ENCODE data around the gene EOGT.

EOGT gene

GRCh38 chr3:69013253-69014021 is at the start of gene EOGT:
EOGT (minus strand) TSS chr3:69013684; CDS start chr3:69009846, 3,838 bp downstream.
- DNase-seq (ENCODE audit: low spot score), result peak; percentile 94
- TF ChIP-seq CTCF (IDR thresholded peaks at IDR 0.05; ENCODE audit: extremely low read depth, missing control alignments), result peak; percentile 77

DNA sequence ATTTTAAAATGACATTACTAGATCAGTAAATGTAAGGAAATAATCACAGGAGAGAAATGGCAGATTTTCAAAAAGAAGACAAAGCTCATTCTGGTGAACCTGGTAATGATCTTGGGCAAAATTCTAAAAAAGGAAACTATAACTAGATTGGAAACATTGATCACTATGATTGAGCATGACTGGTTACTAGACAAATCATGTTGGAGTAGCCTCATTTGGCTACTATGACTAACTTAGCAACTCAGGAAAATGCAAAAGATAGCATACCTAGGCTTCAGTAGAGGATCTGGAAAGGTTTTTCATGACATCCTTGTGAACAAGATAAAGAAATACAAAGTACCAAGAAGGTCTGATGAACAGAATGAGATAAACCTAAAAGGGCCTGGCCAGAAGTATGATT is 46.2 kb upstream of the EOGT start:
- no peak for TF ChIP-seq CTCF (IDR thresholded peaks at IDR 0.05; ENCODE audit: extremely low read depth, missing control alignments)
- DNase-seq (ENCODE audit: low spot score), result no peak

- no peak for DNase-seq (ENCODE audit: low spot score)
- TF ChIP-seq CTCF (IDR thresholded peaks at IDR 0.05; ENCODE audit: extremely low read depth, missing control alignments), result no peak
Observed at GRCh38 chr3:69058947-69059224, 45.4 kb upstream of the EOGT start.

DNA sequence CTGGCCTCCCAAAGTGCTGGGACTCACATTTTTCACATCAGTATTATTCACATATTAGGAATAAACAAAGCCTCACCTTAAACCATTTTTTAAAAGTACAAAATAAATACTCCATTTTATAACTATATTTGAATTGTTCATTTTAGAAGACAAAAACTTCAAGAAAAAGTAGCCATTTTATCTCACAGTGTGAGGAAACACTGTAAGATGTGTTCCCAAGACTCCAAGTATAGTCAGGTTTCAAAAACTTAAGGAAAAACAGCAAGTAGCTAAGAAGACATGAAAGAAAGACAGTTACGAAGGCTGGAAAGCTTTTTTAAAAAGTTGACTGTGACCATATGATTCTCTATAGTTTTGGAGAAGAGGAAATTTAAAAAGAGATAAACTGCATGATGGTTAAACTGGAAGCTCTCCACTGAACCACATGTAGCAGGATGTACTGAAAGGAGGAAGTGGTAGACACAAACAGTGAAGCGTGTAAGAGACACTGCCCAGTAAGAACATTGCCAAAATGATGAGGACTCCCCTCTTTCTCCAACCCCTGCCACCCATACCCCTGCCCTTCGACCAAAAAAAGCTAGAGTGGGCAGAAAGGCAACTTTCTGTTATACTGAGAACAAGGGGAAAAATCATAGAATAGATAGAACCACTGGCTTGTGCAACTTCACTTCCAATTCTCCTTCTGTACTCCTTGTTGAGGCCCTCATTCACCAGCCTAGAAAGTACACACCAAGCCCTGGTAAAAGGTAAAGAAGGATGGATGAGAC is 44.9 kb upstream of the EOGT start:
- no peak for TF ChIP-seq CTCF (IDR thresholded peaks at IDR 0.05; ENCODE audit: extremely low read depth, missing control alignments)
- peak; percentile 27 for DNase-seq (ENCODE audit: low spot score)

- no peak for DNase-seq (ENCODE audit: low spot score)
- TF ChIP-seq CTCF (IDR thresholded peaks at IDR 0.05; ENCODE audit: extremely low read depth, missing control alignments), result no peak
Observed at GRCh38 chr3:69052472-69052898, 39.0 kb upstream of the EOGT start.

- TF ChIP-seq CTCF (IDR thresholded peaks at IDR 0.05; ENCODE audit: extremely low read depth, missing control alignments), result no peak
- DNase-seq (ENCODE audit: low spot score), result peak; percentile 90
Observed at GRCh38 chr3:69051756-69052471, 38.4 kb upstream of the EOGT start, which contains the start of gene TMF1. TMF1 (minus strand) TSS chr3:69052333; CDS start chr3:69052086, 247 bp downstream.

DNA sequence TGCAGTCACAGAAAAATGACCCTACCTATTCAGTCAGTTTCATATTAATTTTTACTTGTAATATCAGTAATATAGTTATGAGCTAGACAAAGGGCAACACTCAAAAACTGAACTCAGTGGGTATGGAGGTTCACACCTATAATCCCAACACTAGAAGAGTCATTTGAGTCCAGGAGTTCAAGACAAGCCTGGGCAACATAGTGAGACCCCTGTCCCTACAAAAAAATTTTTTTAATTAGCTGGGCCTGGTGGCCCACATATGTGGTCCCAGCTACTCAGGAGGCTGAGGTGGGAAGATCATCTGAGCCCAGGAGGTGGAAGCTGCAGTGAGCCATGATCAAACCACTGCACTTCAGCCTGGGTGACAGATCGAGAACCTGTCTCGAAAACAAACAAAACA is 35.5 kb upstream of the EOGT start:
- no peak for TF ChIP-seq CTCF (IDR thresholded peaks at IDR 0.05; ENCODE audit: extremely low read depth, missing control alignments)
- DNase-seq (ENCODE audit: low spot score), result no peak
